Stomach (tissue), 4 donors: ENCODE results near the gene SMG9.

Experiments
- POLR2A ChIP-seq, 4 donors: fragments of 450-650 bp; IDR thresholded peaks; one replicate each; pipeline ENCODE4 v1.6.1; 2016; ENCODE audit warnings: antibody characterized with exemption in 4 of 4, control low read depth in 2 of 4, mild to moderate bottlenecking in 1 of 4, moderate library complexity in 1 of 4
- POLR2AphosphoS5 ChIP-seq, 3 donors: sonication (generic); formaldehyde crosslinking; IDR thresholded peaks; one replicate each; pipeline ENCODE4 v1.6.1; 2016; ENCODE audit warnings: antibody characterized with exemption in 3 of 3
- TF ChIP-seq, protein P1 (sequence below), 7 experiments: fragments of 450-650 bp in 4 of 7; fragments of 200-600 bp in 3 of 7; sonication (generic) in 3 of 7; IDR thresholded peaks; one replicate each; pipeline ENCODE4 v1.5.1; 2016 to 2019; ENCODE audit warnings: antibody characterized with exemption in 7 of 7, control low read depth in 2 of 7, mild to moderate bottlenecking in 1 of 7

- TF ChIP-seq, protein P1, sequence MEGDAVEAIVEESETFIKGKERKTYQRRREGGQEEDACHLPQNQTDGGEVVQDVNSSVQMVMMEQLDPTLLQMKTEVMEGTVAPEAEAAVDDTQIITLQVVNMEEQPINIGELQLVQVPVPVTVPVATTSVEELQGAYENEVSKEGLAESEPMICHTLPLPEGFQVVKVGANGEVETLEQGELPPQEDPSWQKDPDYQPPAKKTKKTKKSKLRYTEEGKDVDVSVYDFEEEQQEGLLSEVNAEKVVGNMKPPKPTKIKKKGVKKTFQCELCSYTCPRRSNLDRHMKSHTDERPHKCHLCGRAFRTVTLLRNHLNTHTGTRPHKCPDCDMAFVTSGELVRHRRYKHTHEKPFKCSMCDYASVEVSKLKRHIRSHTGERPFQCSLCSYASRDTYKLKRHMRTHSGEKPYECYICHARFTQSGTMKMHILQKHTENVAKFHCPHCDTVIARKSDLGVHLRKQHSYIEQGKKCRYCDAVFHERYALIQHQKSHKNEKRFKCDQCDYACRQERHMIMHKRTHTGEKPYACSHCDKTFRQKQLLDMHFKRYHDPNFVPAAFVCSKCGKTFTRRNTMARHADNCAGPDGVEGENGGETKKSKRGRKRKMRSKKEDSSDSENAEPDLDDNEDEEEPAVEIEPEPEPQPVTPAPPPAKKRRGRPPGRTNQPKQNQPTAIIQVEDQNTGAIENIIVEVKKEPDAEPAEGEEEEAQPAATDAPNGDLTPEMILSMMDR (IDR thresholded peaks at IDR 0.05), result no peak
- no peak for TF ChIP-seq POLR2A (IDR thresholded peaks at IDR 0.05)
- peak in 2 of 3 donors; percentile 71 to 81 for TF ChIP-seq POLR2AphosphoS5 (IDR thresholded peaks at IDR 0.05)
Measured at GRCh38 chr19:43739439-43740235, 15.1 kb downstream of the SMG9 start.
